Trophoblast cell (in vitro differentiated cells and primary cell): ENCODE measurements around the gene RSRC2.

ENCODE experiments used
- DNase-seq, 2 donors: peaks; one replicate each; pipeline ENCODE4 v3.0.0-alpha.2; 2016
- H2AFZ ChIP-seq: 2 replicates; pipeline ENCODE4 v1.6.1; 2013; ENCODE audit warnings: low read length, moderate library complexity, mild to moderate bottlenecking; ENCODE audit not compliant: insufficient read depth, poor library complexity
- H2AK5ac ChIP-seq: 2 replicates; pipeline ENCODE4 v1.6.1; 2013; ENCODE audit warnings: mild to moderate bottlenecking, low read length
- H2BK120ac ChIP-seq: 2 replicates; pipeline ENCODE4 v1.6.1; 2013; ENCODE audit warnings: low read length, mild to moderate bottlenecking, moderate library complexity; ENCODE audit not compliant: insufficient read depth, poor library complexity
- H2BK12ac ChIP-seq: 2 replicates; pipeline ENCODE4 v1.6.1; 2013; ENCODE audit warnings: mild to moderate bottlenecking, low read length, moderate library complexity
- H2BK5ac ChIP-seq: 2 replicates; pipeline ENCODE4 v1.6.1; 2013; ENCODE audit warnings: low read length, low read depth, moderate library complexity, mild to moderate bottlenecking; ENCODE audit not compliant: poor library complexity
- H3K14ac ChIP-seq: 2 replicates; pipeline ENCODE4 v1.6.1; 2013; ENCODE audit warnings: mild to moderate bottlenecking, low read length
- H3K18ac ChIP-seq: 2 replicates; pipeline ENCODE4 v1.6.1; 2013; ENCODE audit warnings: mild to moderate bottlenecking, low read length
- H3K23ac ChIP-seq: 2 replicates; pipeline ENCODE4 v1.6.1; 2013; ENCODE audit warnings: low read length
- H3K27ac ChIP-seq: 2 replicates; pipeline ENCODE4 v1.5.1; 2013; ENCODE audit warnings: low read depth, mild to moderate bottlenecking, inconsistent platforms, low read length, moderate library complexity
- H3K27me3 ChIP-seq: 2 replicates; pipeline ENCODE4 v1.6.1; 2013; ENCODE audit warnings: inconsistent platforms, mild to moderate bottlenecking, low read length, moderate library complexity; ENCODE audit not compliant: insufficient read depth
- H3K36me3 ChIP-seq, 2 experiments: 1 replicate in 1 of 2; 2 replicates in 1 of 2; pipeline ENCODE4 v1.6.1; 2013; ENCODE audit warnings: low read length in 2 of 2, mild to moderate bottlenecking in 2 of 2, moderate library complexity in 1 of 2; ENCODE audit not compliant: insufficient read depth in 2 of 2, control insufficient read depth in 1 of 2
- H3K4ac ChIP-seq: 2 replicates; pipeline ENCODE4 v1.6.1; 2013; ENCODE audit warnings: low read depth, mild to moderate bottlenecking, low read length, moderate library complexity
- H3K4me1 ChIP-seq, 2 experiments: 1 replicate in 1 of 2; 2 replicates in 1 of 2; pipeline ENCODE4 v1.6.1; 2013; ENCODE audit warnings: low read length in 2 of 2, mild to moderate bottlenecking in 2 of 2, moderate library complexity in 1 of 2; ENCODE audit not compliant: insufficient read depth in 2 of 2, control insufficient read depth in 1 of 2
- H3K4me2 ChIP-seq: 2 replicates; pipeline ENCODE4 v1.6.1; 2013; ENCODE audit warnings: inconsistent platforms, mild to moderate bottlenecking, low read length, moderate library complexity
- H3K4me3 ChIP-seq: 2 replicates; pipeline ENCODE4 v1.5.1; 2013; ENCODE audit warnings: mild to moderate bottlenecking, low read depth, low read length, inconsistent platforms
- H3K79me1 ChIP-seq: one replicate; pipeline ENCODE4 v1.6.1; 2013; ENCODE audit warnings: low read length
- H3K79me2 ChIP-seq: 2 replicates; pipeline ENCODE4 v1.6.1; 2013; ENCODE audit warnings: low read length, mild to moderate bottlenecking; ENCODE audit not compliant: control insufficient read depth, insufficient read depth, poor library complexity
- H3K9ac ChIP-seq: 2 replicates; pipeline ENCODE4 v1.6.1; 2013; ENCODE audit warnings: mild to moderate bottlenecking, low read length
- H3K9me3 ChIP-seq: 2 replicates; pipeline ENCODE4 v1.6.1; 2013; ENCODE audit warnings: low read depth, mild to moderate bottlenecking, control low read depth, inconsistent platforms, low read length; ENCODE audit not compliant: insufficient read depth
- H4K12ac ChIP-seq: 2 replicates; pipeline ENCODE4 v1.6.1; 2013; ENCODE audit warnings: low read depth, mild to moderate bottlenecking, low read length, moderate library complexity
- H4K8ac ChIP-seq: 2 replicates; pipeline ENCODE4 v1.6.1; 2013; ENCODE audit warnings: low read depth, mild to moderate bottlenecking, low read length, moderate library complexity
- H4K91ac ChIP-seq: one replicate; pipeline ENCODE4 v1.6.1; 2013; ENCODE audit warnings: low read depth, mild to moderate bottlenecking, low read length, moderate library complexity
- WGBS: extraction: QIAGEN DNeasy Blood & Tissue Kit; methylation state at CpG from one replicate; pipeline ENCODE4 v1.1.7; 2013; ENCODE audit warnings: missing lambda C conversion rate; ENCODE audit not compliant: insufficient read length, insufficient coverage; ENCODE audit errors: extremely low coverage; 5-methylcytosine and 5-hydroxymethylcytosine counted together

RSRC2 gene

GRCh38 chr12:122501489-122501989 is 25.2 kb downstream of the RSRC2 start:
- H3K4me2 ChIP-seq: peak overlapping the region; percentile 50
- H3K14ac ChIP-seq: no peak overlapping the region
- no peak overlapping the region for H3K27ac ChIP-seq
- no peak overlapping the region for H4K12ac ChIP-seq
- no peak overlapping the region for H3K4me3 ChIP-seq
- H3K4me1 ChIP-seq: peaks cover 0 to 2% of the 10 kb centered on the region in 2 experiments
- H3K79me2 ChIP-seq: peaks cover 6% of the 10 kb centered on the region
- H2BK5ac ChIP-seq: no peak overlapping the region
- peaks cover 20 to 27% of the 10 kb centered on the region in 2 experiments for H3K36me3 ChIP-seq
- no peaks in the 10 kb centered on the region for H3K9me3 ChIP-seq
- H4K8ac ChIP-seq: peak overlapping the region; percentile 70
- H3K23ac ChIP-seq: no peak overlapping the region
- H2BK12ac ChIP-seq: no peak overlapping the region
- WGBS: no CpG with 5 or more reads among the region's 9 CpGs
- no peak overlapping the region for H2AK5ac ChIP-seq
- H2AFZ ChIP-seq: peak overlapping the region; percentile 64
- no peak overlapping the region for H3K9ac ChIP-seq
- DNase-seq: peak in 1 of 2 donors; percentile 20
- no peak overlapping the region for H2BK120ac ChIP-seq
- peaks cover 8% of the 10 kb centered on the region for H3K79me1 ChIP-seq
- peak overlapping the region; percentile 25 for H4K91ac ChIP-seq
- no peaks in the 10 kb centered on the region for H3K27me3 ChIP-seq
- H3K18ac ChIP-seq: no peak overlapping the region
- no peak overlapping the region for H3K4ac ChIP-seq

GRCh38 chr12:122500685-122501488 is 25.8 kb downstream of the RSRC2 start, which contains the start of gene ZCCHC8:
ZCCHC8 (minus strand) TSS chr12:122500932; CDS start chr12:122500840, 92 bp downstream.
- Histone ChIP-seq H3K4me3 (peak within 1 kb of the TSS; percentile 94), H3K27ac (peak within 1 kb of the TSS; percentile 95), H3K36me3 (peaks cover 16 to 23% of the 10 kb centered on the region in 2 experiments), H2BK120ac (peak within 1 kb of the TSS; percentile 63), H4K12ac (peak within 1 kb of the TSS; percentile 81), H3K9me3 (no peaks in the 10 kb centered on the region), H3K79me2 (peaks cover 6% of the 10 kb centered on the region), H2AFZ (peak within 1 kb of the TSS; percentile 66), H3K18ac (peak within 1 kb of the TSS; percentile 64), H4K8ac (peak within 1 kb of the TSS; percentile 70), H3K79me1 (peaks cover 8% of the 10 kb centered on the region), H3K4me1 (peaks cover 0 to 2% of the 10 kb centered on the region in 2 experiments), H3K23ac (no peak within 1 kb of the TSS), H3K9ac (peak within 1 kb of the TSS; percentile 99), H3K14ac (peak within 1 kb of the TSS; percentile 71), H2BK12ac (no peak within 1 kb of the TSS), H3K4me2 (peak within 1 kb of the TSS; percentile 78), H3K4ac (peak within 1 kb of the TSS; percentile 60), H2AK5ac (peak within 1 kb of the TSS; percentile 11), H4K91ac (peak within 1 kb of the TSS; percentile 80), H2BK5ac (peak within 1 kb of the TSS; percentile 69), H3K27me3 (no peaks in the 10 kb centered on the region)
- no CpG with 5 or more reads among the region's 52 CpGs for WGBS
- peak; percentile 100 for DNase-seq

GRCh38 chr12:122499991-122500684 is 26.6 kb downstream of the RSRC2 start:
- H3K14ac ChIP-seq: peak overlapping the region; percentile 71
- H2AK5ac ChIP-seq: peak overlapping the region; percentile 11
- peak overlapping the region; percentile 94 for H3K4me3 ChIP-seq
- H2BK120ac ChIP-seq: peak overlapping the region; percentile 63
- no peak overlapping the region for H2BK12ac ChIP-seq
- peaks cover 8% of the 10 kb centered on the region for H3K79me1 ChIP-seq
- H3K36me3 ChIP-seq: peaks cover 18 to 20% of the 10 kb centered on the region in 2 experiments
- peak overlapping the region; percentile 49 for H4K8ac ChIP-seq
- no peaks in the 10 kb centered on the region for H3K9me3 ChIP-seq
- peak overlapping the region; percentile 78 for H3K4me2 ChIP-seq
- peak overlapping the region; percentile 95 for H3K27ac ChIP-seq
- peak overlapping the region; percentile 69 for H2BK5ac ChIP-seq
- no peaks in the 10 kb centered on the region for H3K27me3 ChIP-seq
- H4K91ac ChIP-seq: peak overlapping the region; percentile 80
- peaks cover 6% of the 10 kb centered on the region for H3K79me2 ChIP-seq
- peak overlapping the region; percentile 99 for H3K9ac ChIP-seq
- H2AFZ ChIP-seq: peak overlapping the region; percentile 66
- no peak overlapping the region for H3K23ac ChIP-seq
- H4K12ac ChIP-seq: peak overlapping the region; percentile 81
- WGBS: no CpG with 5 or more reads among the region's 47 CpGs
- DNase-seq: peak; percentile 33 to 68
- H3K4ac ChIP-seq: peak overlapping the region; percentile 60
- peak overlapping the region; percentile 64 for H3K18ac ChIP-seq
- H3K4me1 ChIP-seq: peaks cover 0 to 2% of the 10 kb centered on the region in 2 experiments

- Histone ChIP-seq H2BK12ac (no peak overlapping the region), H4K8ac (no peak overlapping the region), H3K18ac (no peak overlapping the region), H3K36me3 (peaks cover 21 to 26% of the 10 kb centered on the region in 2 experiments), H3K4me1 (peaks cover 0 to 2% of the 10 kb centered on the region in 2 experiments), H3K23ac (no peak overlapping the region), H3K9ac (no peak overlapping the region), H3K4me3 (no peak overlapping the region), H3K4ac (peak overlapping the region; percentile 27), H4K91ac (no peak overlapping the region), H3K79me1 (peaks cover 3% of the 10 kb centered on the region), H2BK5ac (no peak overlapping the region), H2AFZ (no peak overlapping the region), H2BK120ac (no peak overlapping the region), H3K4me2 (no peak overlapping the region), H3K9me3 (no peaks in the 10 kb centered on the region), H2AK5ac (no peak overlapping the region), H3K27ac (no peak overlapping the region), H3K14ac (no peak overlapping the region), H4K12ac (no peak overlapping the region), H3K27me3 (no peaks in the 10 kb centered on the region), H3K79me2 (peaks cover 3% of the 10 kb centered on the region)
- no peak for DNase-seq
- WGBS: no CpG with 5 or more reads among the region's 7 CpGs
Observed at GRCh38 chr12:122495258-122495657, 31.5 kb downstream of the RSRC2 start.
